HG03139 (cell line): ENCODE results near the gene SERTAD2.

ENCODE experiments used
- ATAC-seq: cut with Tn5 transposase; IDR thresholded peaks from one replicate; pipeline ENCODE4 v1.9.1; 2021; ENCODE audit not compliant: unreplicated experiment

The SERTAD2 gene, protein sequence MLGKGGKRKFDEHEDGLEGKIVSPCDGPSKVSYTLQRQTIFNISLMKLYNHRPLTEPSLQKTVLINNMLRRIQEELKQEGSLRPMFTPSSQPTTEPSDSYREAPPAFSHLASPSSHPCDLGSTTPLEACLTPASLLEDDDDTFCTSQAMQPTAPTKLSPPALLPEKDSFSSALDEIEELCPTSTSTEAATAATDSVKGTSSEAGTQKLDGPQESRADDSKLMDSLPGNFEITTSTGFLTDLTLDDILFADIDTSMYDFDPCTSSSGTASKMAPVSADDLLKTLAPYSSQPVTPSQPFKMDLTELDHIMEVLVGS

DNA sequence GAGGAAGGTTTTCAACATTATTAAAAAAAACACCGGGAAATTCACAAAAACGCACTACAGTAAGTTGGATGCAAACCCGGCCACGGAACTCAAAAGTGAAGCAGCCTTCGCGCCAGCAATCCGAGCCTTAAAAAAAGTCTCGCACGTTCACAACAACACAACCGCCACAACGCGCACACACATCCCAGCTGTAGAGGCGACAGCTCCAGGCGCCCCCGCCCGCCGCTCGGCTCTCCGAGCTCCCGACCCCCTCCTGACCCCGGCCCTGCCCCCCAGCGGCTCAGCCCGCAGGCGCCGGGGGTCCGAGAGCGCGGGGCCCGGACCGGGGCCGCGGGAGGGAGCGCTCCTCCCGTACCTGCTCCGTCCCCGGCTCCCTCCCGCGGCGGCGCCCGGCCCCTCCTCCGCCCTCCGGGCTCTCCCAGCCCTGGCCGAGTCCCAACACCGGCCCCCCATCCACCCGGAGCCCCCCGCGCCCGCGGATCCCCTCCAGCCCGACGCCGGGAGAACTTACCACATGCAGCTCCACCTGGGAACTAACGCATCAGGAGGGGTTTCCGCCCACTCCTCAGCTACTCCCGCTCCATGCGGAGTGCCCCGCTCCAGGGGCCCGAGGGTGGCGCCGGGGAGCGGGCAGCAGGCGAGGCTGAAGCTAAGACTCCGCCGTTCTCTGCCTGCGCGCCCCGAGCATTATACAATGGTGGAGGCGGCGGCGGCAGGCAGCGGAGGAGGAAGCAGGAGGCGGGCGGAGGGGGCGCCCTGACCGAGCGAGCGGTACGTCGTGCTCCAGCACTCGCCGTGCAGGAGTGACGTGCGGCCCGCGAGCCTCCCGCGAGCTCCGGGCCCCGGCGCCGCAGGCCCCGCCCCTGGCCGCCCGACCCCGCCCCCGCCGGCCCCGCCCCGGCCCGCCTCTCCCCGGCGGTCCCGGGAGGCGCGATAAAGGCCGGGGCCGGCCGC lies at the start of gene SERTAD2:
TSS of gene SERTAD2 (minus strand) at position 805 of the 954 bp plus-strand sequence. CDS start 17,042 bp downstream, outside the sequence.
- ATAC-seq: peak; percentile 67

DNA sequence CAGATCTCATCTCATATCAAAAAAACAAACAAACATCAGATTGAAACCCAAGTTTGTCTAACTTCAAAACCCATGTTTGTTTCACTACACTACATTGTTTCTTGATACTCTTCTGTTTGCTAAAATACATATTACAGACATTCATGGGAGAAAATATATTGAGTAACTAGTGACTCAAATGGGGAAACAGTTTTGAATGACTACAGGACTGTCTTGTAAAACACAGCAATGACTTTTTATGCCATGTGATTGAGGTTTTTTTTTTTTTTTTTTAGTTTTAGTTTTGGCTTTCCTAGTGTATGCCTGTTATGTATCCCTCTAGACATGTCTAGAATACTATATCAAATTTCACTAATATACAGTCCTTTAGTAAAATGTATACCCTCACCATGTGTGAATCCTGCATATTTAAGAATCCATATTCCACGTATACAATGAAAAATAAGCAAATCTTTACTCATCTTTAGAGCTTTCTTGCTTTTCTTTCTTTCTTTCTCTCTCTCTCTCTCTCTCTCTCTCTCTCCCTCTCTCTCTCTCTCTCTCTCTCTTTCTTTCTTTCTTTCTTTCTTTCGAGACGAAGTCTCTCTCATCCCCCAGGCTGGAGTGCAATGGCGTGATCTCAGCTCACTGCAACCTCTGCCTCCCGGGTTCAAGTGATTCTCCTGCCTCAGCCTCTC lies 46.6 kb upstream of the SERTAD2 start:
- ATAC-seq: no peak

DNA sequence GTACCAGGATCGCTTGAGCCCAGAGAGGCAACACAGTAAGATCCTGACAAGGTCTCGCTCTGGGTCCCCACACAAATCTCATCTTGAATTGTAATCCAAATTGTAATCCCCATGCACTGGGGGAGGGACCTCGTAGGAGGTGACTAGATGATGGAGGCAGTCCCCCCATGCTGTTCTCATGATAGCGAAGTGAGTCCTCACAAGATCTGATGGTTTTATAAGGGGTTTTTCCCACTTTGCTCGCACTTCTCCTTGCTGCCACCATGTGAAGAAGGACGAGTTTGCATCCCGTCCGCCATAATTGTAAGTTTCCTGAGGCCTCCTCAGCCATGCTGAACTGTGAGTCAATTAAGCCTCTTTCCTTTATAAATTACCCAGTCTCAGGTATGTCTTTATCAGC lies 46.0 kb upstream of the SERTAD2 start:
- no peak for ATAC-seq

DNA sequence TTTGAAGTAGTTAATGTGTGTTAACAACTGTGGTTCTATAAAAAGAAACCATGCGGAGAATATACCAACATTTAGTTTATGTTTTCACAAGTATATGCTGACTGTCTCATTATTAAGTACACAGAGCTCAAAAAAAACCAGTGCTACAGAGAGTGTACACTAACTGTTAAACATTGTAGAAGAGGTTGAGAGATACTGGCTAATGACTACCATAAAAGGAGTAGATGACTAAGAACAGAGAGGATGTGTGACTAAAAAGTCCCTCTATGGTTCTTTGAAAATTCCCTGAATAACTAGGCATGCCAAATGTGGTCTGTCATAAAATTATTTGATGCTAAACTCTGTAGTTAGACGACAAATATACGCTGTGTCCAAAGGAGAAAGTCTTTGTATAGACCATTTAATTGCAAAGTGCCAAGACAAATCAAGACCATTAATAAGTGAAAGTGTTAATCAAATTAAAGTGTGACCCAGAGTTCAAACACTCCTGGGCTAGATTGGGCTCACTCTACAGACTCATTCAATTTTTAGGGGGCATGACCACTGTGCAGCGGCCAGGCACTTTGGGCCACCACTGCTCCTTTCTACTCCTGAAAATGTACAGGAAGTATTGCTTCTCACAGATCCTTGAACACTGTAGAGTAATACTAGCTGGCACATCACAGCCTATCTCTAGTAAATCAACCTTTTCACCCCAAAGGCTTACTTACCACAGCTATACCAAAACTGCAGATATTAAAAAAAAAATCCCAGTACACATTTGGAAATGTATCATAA lies 45.1 kb upstream of the SERTAD2 start:
- ATAC-seq: peak; percentile 78

DNA sequence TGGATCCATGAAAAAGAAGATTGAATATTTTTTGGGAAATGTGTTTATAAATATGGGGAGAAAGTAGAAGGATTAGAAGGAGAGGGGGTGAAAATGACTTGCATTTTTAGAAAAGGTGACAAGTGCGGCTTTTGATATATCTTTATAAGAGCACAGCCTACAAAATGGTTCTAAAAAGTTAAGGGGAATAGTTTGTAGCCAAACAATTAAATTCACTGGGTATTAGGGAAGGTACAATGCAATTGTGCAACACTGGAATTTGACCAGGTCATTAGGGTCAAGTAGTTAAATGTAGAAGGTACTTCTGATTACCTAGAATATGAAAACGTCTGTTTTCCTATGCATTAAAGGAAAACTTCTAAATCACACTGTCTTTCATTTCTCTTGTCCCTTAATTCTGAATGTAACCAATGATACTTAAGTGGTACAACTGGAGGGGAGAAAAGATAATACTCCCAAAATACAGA lies 44.5 kb upstream of the SERTAD2 start:
- ATAC-seq: no peak

DNA sequence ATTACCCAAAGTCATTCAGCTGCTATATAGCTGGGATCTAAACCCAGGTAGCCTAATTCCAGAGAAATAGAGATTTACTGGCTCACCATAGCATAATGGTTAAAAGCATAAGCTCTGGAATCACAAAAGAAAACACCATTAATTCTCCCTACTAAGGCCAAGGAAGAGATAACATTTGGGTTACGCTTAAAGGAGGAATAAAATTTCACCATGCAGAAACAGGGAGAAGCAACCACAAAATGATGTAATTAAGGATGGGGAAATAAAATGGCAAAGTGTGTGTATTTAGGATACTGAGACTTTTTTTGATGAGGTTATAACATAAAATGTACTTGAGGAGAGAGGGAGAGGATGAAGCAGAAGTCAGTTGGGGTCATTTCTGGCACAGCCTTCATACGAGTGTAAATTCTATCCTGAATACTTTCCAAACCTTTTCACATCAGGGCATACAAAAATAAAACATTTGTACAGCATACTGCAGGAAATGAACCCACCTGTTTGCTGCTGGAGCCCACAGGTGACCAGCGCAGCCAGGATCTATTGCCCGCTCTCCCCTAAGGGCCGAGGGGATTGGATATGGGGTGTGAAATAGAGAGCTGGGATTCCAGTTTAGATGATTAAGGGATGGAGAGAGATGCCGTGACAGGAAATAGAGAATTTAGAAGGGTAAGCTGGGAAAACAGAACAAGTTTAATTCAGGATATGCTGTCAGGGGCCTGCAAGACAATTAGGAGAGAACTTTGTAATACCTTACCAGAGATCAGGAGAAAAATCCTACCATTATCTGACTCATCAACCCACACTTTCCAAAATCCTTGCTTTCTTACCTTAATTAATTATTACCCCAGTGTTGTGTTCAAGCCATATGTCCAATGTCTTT lies 43.8 kb upstream of the SERTAD2 start:
- no peak for ATAC-seq

DNA sequence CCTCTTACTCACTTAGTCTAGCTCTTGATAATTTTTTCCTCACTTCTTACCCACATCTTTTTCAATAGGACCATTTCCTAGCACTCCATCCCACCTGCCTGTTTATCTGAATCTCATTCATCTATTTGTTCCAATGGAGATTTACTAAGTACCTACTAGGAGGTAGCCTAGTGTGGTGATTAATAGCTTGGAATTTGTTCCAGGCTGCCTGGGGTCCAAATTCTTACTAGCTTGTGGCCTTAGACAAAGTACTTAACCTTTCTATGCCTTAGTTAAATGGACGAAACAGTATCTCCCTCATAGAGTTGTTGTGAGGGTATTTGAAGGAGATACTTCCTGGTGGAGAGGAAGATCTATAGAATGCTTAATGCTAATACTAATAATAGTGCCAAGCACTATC lies 42.9 kb upstream of the SERTAD2 start:
- no peak for ATAC-seq

DNA sequence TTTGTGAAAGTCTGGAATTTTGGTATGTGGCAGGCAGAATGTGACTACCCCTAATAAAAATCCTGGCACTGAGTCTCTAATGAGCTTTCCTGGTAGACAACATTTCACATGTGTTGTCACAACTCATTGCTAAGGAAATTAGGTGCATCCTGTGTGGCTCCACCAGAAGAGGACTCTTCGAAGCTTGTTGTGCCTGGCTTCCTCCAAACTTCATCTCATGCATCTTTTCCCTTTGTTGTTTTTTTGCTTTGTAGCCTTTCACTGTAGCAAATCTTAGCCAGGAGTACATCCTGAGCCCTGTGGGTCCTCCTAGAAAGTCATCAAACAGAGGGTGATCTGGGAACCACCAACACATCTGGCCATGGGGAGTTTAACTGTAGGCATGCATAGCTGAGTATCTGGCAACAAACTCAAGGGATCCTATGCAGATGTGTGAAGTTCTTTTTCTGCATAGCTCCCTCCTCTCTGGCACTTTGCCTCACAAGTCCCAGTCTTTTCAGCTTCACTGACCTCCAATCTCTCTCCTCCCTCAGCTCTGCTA lies 42.1 kb upstream of the SERTAD2 start:
- no peak for ATAC-seq

DNA sequence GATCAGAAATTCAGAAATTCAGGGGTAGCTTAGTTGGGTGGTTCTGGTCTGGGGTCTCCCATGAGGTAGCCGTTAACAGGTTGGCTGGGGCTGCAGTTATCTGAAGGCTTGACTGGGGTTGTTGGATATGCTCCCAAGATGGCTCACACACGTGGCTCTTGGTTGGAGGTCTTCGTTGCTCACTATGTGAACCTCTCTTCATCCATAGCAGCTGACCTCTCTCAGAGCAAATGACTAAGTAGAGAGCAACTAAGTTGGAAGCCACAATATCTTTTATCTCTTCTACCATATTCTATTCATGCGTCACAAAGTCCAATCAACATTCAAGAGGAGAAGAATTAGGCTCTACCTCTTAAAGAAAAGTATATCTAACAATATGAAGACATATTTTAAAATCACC lies 38.7 kb upstream of the SERTAD2 start:
- no peak for ATAC-seq

DNA sequence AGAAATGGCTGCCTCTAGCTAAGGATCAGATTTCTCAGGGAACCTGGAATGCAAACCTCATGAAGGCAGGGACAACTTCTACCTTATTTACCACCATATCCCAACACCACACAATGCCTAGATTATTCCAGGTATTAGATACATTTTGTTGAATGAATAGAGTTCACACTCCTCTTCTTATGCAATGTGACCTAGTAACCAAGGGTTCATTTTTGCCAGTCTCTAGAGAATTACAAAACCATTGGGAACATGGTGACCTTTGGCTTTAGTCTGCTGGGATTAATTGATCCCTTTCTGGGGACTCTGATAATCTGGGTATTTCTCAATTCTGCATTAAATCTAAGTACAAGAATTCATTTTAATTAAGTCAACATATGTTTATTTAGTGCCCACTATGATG lies 35.2 kb upstream of the SERTAD2 start:
- ATAC-seq: no peak

DNA sequence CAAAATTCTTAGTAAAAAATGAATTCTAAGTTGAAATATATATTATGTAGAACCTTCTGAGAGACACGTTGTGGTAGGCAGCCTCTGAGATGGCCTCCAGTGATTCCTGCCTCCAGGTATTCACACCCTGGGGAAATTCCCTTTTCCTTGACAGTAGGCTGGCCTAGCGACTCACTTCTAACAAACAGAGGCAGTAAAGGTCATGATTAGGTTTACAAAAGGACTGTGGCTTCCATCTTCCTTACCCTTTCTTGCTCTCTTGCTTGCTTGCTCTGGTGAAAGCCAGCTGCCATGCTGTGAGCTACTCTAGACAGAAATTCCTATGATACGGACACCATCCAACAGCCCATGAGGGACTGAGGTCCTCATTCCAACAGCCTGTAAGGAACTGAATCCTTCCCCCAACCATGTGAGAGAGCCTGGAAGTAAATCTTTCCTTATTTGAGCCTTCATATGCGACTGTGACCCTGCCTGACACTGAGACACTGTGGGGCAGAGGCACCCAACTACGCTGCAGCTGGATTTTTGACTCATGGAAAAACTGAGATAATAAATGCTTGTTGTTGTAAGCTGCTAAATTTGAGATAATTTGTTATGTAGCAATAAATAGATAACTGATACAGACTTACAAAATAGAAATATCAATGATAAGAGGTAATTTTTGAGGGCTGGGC lies 32.7 kb upstream of the SERTAD2 start:
- ATAC-seq: no peak

DNA sequence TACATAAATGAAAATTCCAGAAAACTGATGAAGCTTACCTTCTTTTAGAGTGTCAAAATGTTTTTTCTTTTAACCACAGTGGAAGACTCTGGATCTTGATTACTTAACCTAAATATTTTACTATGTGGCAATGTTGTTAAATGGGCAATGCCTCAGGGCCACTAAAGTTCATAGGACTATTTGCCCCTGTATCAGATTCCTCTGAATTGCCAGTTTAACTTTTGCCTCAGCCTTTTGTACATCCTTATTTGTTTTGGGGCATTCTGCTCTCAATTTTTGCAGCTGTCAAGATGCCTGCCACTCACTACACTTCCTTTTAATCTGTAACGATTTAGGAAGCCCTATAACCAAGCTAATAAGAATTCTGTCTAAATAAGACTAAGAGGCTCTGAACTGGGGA lies 31.7 kb upstream of the SERTAD2 start:
- no peak for ATAC-seq

DNA sequence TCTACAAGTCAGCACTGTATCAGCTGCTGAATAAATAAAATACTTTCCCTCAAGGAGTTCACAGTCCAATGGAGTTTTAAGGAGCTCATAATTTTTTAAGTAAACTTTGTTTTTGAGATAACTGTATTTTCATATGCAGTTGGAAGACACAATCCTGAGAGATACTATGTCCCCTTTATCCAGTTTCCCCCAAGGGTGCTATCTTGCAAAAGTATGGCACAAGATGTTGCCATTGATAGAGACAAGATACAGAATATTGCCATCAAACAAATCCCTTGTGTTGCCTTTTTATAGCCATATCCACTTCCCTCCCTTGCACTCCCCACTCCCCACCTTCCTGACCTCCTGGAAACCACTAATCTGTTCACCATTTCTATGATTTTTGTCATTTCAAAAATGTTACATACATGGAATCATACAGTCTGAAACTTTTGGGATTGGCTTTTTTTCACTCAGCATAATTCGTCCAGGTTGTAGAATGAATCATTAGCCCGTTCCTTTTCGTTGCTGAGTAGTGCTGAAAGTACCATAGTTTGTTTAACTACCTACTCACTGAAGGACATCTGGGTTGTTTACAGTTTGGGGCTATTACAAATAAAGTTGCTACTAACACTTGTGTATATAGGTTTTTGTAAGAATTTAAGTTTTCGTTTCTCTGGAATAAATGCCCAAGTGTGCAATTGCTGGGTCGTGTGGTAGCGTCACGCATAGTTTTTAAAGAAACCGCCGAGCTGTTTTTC lies 30.2 kb upstream of the SERTAD2 start:
- no peak for ATAC-seq

DNA sequence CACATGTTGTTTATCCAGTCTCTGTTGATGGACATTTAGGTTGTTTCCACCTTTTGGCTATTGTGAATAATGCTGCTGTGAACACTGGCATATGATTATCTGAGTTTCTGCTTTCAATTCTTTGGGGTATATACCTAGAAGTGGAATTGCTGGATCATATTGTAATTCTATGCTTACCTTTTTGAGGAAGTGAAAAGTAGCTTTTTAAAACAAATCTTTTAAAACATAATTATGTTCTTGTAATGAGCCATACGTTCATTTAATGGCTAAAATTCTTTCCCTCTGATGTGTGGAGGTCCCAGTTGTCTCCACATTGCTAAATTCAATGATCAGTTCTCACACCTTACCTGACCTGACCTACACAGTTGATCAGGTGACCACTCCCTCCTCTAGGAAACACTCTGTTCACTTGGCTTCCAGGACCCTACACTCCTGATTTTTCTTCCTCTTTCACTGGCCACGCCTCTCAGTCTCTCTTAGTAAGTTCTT lies 27.8 kb upstream of the SERTAD2 start:
- no peak for ATAC-seq

DNA sequence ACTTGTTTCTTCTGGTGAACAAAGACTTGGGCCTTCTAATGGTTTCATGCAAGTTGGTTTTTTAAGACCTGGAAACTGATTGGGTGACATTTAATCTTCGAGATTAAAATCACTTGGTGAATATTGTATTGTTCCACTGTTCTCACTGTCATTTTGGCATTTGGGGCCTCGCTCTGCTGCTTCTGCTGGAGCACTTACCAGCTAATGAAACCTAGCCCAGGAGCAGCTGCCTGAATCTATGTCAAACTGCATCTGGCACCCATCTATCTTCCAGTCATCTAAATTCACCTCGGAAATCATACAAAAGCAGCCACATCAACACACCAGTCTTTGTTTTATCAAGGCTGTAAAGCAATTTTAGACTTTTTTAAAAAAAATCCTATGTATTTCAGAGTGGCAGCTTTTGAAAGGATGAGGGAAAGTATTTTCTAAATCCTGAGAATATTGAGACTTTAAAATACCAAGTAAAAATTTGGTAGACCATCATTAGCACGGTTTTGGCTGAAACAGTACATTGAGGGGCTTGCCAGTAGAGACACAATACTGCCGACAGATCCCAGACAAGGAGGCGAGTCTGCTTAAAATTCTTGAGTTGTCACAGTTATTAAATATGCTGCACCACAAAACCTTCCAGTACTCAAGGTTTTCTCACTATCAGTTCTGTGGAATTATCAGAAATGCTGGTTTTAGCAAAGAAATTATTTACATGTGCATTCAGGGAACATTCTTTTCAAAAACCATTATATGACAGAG lies 26.1 kb upstream of the SERTAD2 start:
- no peak for ATAC-seq

DNA sequence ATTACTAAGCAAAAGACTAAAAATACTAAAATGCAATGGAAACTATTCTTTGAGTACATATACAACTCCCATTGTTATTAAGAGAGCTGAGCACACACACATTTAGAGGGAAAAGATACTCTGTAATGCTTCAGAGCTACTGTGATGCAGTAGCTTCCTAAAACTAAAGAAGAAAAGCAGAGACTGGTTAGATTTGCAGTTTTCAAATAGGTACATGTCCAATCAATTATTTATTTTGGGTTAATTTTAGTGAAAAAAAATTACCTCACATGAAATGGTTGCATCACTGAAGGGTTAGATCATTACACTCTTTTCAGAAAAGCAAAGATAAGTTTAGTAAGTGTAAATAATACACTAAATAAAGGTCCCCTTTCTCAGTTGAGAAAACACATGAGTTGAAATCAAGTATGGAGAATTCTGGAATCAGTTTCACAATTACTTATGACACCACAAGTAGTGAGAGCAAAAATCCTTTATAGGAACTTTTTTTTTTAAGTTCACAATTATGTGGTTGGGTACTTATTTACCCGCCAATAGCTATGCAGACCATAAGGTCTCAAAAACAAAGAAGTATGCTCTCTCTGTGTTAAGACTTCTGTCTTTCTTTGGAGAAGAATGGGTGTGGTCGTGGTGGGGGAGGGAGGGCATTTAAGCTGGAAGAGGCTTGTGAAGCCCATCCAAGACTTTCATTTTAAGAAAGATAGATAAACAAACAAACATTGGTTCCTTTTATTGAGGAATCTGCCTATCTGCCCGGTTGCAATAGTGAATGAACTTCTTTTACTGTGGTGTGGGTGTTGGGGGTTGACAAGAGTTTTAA lies 25.3 kb upstream of the SERTAD2 start:
- ATAC-seq: no peak
